ENCODE results near the gene CFL1. TPM values are rescaled to one million over a fixed set of nuclear protein-coding genes. Genes with fewer than 3 reads are reported as not detected.
A peak's percentile ranks its signal among the peaks of the same experiment; 100 is the strongest.

The CFL1 gene
- total RNA-seq, 1 experiment from 2014 or later = 2,611 TPM

GRCh38 chr11:65888163-65888814 is 30.3 kb upstream of the CFL1 start, which contains the start of gene FIBP:
Gene FIBP (minus strand): TSS chr11:65888471. CDS start chr11:65888418, 53 bp downstream.
- DNase-seq (ENCODE audit: low spot score) = peak; percentile 99

GRCh38 chr11:65887723-65888162 is 29.8 kb upstream of the CFL1 start:
- DNase-seq (ENCODE audit: low spot score) = no peak

GRCh38 chr11:65886826-65887722 is 29.1 kb upstream of the CFL1 start:
- peak; percentile 19 for DNase-seq (ENCODE audit: low spot score)

GRCh38 chr11:65885808-65886536 is 28.0 kb upstream of the CFL1 start:
- no peak for DNase-seq (ENCODE audit: low spot score)

- DNase-seq (ENCODE audit: low spot score) = no peak
Observed at GRCh38 chr11:65885231-65885630, 27.3 kb upstream of the CFL1 start.

GRCh38 chr11:65884716-65885092 is 26.7 kb upstream of the CFL1 start:
- DNase-seq (ENCODE audit: low spot score) = peak; percentile 91

GRCh38 chr11:65883786-65884715 is 26.1 kb upstream of the CFL1 start:
- DNase-seq (ENCODE audit: low spot score) = no peak

GRCh38 chr11:65883058-65883761 is 25.2 kb upstream of the CFL1 start:
- DNase-seq (ENCODE audit: low spot score) = no peak

- DNase-seq (ENCODE audit: low spot score) = no peak
Observed at GRCh38 chr11:65882120-65883057, 24.4 kb upstream of the CFL1 start.

- no peak for DNase-seq (ENCODE audit: low spot score)
Observed at GRCh38 chr11:65880844-65881421, 23.0 kb upstream of the CFL1 start.

- DNase-seq (ENCODE audit: low spot score) = no peak
Observed at GRCh38 chr11:65880027-65880426, 22.0 kb upstream of the CFL1 start.

- no peak for DNase-seq (ENCODE audit: low spot score)
Observed at GRCh38 chr11:65879617-65880016, 21.6 kb upstream of the CFL1 start, which contains the start of gene CTSW. Gene CTSW (plus strand): TSS chr11:65879837. CDS start chr11:65879855, 18 bp downstream.

- DNase-seq (ENCODE audit: low spot score) = peak; percentile 94
Observed at GRCh38 chr11:65873318-65874156, 15.6 kb upstream of the CFL1 start.

- DNase-seq (ENCODE audit: low spot score) = no peak
Observed at GRCh38 chr11:65872586-65873317, 14.8 kb upstream of the CFL1 start, which contains the start of gene EFEMP2. Gene EFEMP2 (minus strand): TSS chr11:65872800. CDS start chr11:65872354, 446 bp downstream.

GRCh38 chr11:65871811-65872548 is 14.0 kb upstream of the CFL1 start:
- no peak for DNase-seq (ENCODE audit: low spot score)
